Neural progenitor cell (in vitro differentiated cells): ENCODE measurements around the gene PIK3CB. TPM values are rescaled to one million over a fixed set of nuclear protein-coding genes. Genes with fewer than 3 reads are reported as not detected.

Source experiments
- DNase-seq: peaks from one replicate; pipeline ENCODE4 v3.0.0-alpha.2; 2016; ENCODE audit warnings: low spot score
- H2AFZ ChIP-seq: fragments of 200-600 bp; sonication (generic); replicated peaks from 2 replicates; pipeline ENCODE4 v1.6.1; 2016; ENCODE audit warnings: antibody characterized with exemption
- H3F3A ChIP-seq: fragments of 200-600 bp; sonication (generic); 2 replicates; pipeline ENCODE4 v1.6.1; 2016; ENCODE audit warnings: antibody characterized with exemption, low read depth
- H3K27ac ChIP-seq: fragments of 200-600 bp; sonication (generic); 2 replicates; pipeline ENCODE4 v1.5.1; 2016; ENCODE audit warnings: mild to moderate bottlenecking
- H3K27me3 ChIP-seq: fragments of 200-600 bp; sonication (generic); 2 replicates; pipeline ENCODE4 v1.6.1; 2016; ENCODE audit warnings: mild to moderate bottlenecking, moderate library complexity
- H3K36me3 ChIP-seq: fragments of 200-600 bp; sonication (generic); 2 replicates; pipeline ENCODE4 v1.5.1; 2016
- H3K4me1 ChIP-seq: fragments of 200-600 bp; sonication (generic); 2 replicates; pipeline ENCODE4 v1.6.1; 2016; ENCODE audit warnings: mixed run types
- H3K4me2 ChIP-seq: fragments of 200-600 bp; sonication (generic); 2 replicates; pipeline ENCODE4 v1.6.1; 2016
- H3K4me3 ChIP-seq: fragments of 200-600 bp; sonication (generic); 2 replicates; pipeline ENCODE4 v1.5.1; 2016
- H3K79me2 ChIP-seq: fragments of 200-600 bp; sonication (generic); 2 replicates; pipeline ENCODE4 v1.6.1; 2016; ENCODE audit warnings: low read depth
- H3K9ac ChIP-seq: fragments of 200-600 bp; sonication (generic); 2 replicates; pipeline ENCODE4 v1.6.1; 2016
- H3K9me3 ChIP-seq: fragments of 200-600 bp; sonication (generic); 2 replicates; pipeline ENCODE4 v1.5.1; 2016; ENCODE audit warnings: low read depth
- H4K20me1 ChIP-seq: fragments of 200-600 bp; sonication (generic); 2 replicates; pipeline ENCODE4 v1.6.1; 2016; ENCODE audit warnings: low read depth
- H3K27ac Mint-ChIP-seq: 3 replicates; pipeline ENCODE4 v1.8.0; 2021; ENCODE audit warnings: mixed read lengths
- H3K27me3 Mint-ChIP-seq: 2 replicates; pipeline ENCODE4 v1.8.0; 2022; ENCODE audit warnings: low read depth, mild to moderate bottlenecking, inconsistent platforms, moderate library complexity, mixed read lengths; ENCODE audit not compliant: insufficient read depth
- H3K36me3 Mint-ChIP-seq: 3 replicates; pipeline ENCODE4 v1.8.0; 2021; ENCODE audit warnings: mixed read lengths
- H3K4me1 Mint-ChIP-seq: 3 replicates; pipeline ENCODE4 v1.8.0; 2021; ENCODE audit warnings: mixed read lengths
- H3K4me3 Mint-ChIP-seq: 3 replicates; pipeline ENCODE4 v1.8.0; 2021; ENCODE audit warnings: mild to moderate bottlenecking, moderate library complexity, mixed read lengths
- H3K9me3 Mint-ChIP-seq: 3 replicates; pipeline ENCODE4 v1.8.0; 2020; ENCODE audit warnings: mixed read lengths
- EZH2 ChIP-seq: fragments of 200-600 bp; sonication (generic); IDR thresholded peaks from 2 replicates; pipeline ENCODE4 v1.6.1; 2017; ENCODE audit warnings: antibody characterized with exemption, mild to moderate bottlenecking, moderate library complexity
- EZH2phosphoT487 ChIP-seq: fragments of 200-600 bp; sonication (generic); IDR thresholded peaks from 2 replicates; pipeline ENCODE4 v1.6.1; 2017; ENCODE audit warnings: antibody characterized with exemption
- total RNA-seq: library from RNA; depleted of rRNA; stranded (reverse); fragments of >200 nt; gene quantifications from 2 replicates; pipeline ENCODE4 v1.2.3, GENCODE V29; 2015; ENCODE audit warnings: low replicate concordance
- TF ChIP-seq, protein P1 (sequence below): fragments of 200-600 bp; sonication (generic); IDR thresholded peaks from 2 replicates; pipeline ENCODE4 v1.5.1; 2017; ENCODE audit warnings: antibody characterized with exemption, mild to moderate bottlenecking

PIK3CB gene
- total RNA-seq, 1 donor from 2014 or later: 17.7 TPM

DNA sequence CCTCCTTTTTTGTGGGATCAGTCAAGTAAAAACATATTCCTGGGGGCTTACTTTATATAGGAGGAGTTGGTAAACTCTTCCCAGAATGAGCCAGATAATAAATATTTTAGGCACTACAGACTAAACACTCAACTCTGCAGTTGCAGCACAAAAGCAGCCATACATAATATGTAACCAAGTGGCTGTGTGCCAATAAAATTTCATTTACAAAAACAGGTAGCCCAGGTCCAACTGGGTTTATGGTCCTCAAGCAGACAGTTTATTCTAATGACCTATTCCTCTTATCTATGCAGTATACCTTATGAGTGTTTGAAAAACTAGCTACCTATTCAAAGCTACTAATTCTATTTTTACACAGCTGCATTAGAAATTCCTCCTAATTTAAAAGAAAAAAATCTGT is 164.3 kb downstream of the PIK3CB start:
- H3K9ac ChIP-seq: no peak overlapping the region
- peaks cover 4% of the 10 kb centered on the region for H3K36me3 ChIP-seq
- no peak for DNase-seq
- H4K20me1 ChIP-seq: no peaks in the 10 kb centered on the region
- Mint-ChIP-seq H3K27me3 (no peaks in the 10 kb centered on the region), H3K4me1 (peaks cover 13% of the 10 kb centered on the region), H3K36me3 (peaks cover 30% of the 10 kb centered on the region), H3K27ac (no peak overlapping the region), H3K9me3 (peaks cover 13% of the 10 kb centered on the region), H3K4me3 (no peak overlapping the region)
- H3K9me3 ChIP-seq: no peaks in the 10 kb centered on the region
- no peaks in the 10 kb centered on the region for H3K79me2 ChIP-seq
- no peak overlapping the region for H2AFZ ChIP-seq
- no peak overlapping the region for H3K27ac ChIP-seq
- peaks cover 12% of the 10 kb centered on the region for H3K4me1 ChIP-seq
- no peak overlapping the region for H3K4me3 ChIP-seq
- no peaks in the 10 kb centered on the region for H3K27me3 ChIP-seq
- H3F3A ChIP-seq: no peaks in the 10 kb centered on the region
- TF ChIP-seq, protein P1, sequence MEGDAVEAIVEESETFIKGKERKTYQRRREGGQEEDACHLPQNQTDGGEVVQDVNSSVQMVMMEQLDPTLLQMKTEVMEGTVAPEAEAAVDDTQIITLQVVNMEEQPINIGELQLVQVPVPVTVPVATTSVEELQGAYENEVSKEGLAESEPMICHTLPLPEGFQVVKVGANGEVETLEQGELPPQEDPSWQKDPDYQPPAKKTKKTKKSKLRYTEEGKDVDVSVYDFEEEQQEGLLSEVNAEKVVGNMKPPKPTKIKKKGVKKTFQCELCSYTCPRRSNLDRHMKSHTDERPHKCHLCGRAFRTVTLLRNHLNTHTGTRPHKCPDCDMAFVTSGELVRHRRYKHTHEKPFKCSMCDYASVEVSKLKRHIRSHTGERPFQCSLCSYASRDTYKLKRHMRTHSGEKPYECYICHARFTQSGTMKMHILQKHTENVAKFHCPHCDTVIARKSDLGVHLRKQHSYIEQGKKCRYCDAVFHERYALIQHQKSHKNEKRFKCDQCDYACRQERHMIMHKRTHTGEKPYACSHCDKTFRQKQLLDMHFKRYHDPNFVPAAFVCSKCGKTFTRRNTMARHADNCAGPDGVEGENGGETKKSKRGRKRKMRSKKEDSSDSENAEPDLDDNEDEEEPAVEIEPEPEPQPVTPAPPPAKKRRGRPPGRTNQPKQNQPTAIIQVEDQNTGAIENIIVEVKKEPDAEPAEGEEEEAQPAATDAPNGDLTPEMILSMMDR: no peak
- no peak for TF ChIP-seq EZH2phosphoT487
- no peak for TF ChIP-seq EZH2
- H3K4me2 ChIP-seq: no peak overlapping the region

GRCh38 chr3:138668107-138668506 is 166.6 kb downstream of the PIK3CB start:
- Histone ChIP-seq H2AFZ (no peak overlapping the region), H3K79me2 (no peaks in the 10 kb centered on the region), H3K4me3 (no peak overlapping the region), H4K20me1 (no peaks in the 10 kb centered on the region), H3K4me2 (no peak overlapping the region), H3K4me1 (peaks cover 12% of the 10 kb centered on the region), H3K27ac (no peak overlapping the region), H3F3A (no peaks in the 10 kb centered on the region), H3K27me3 (no peaks in the 10 kb centered on the region), H3K9ac (no peak overlapping the region), H3K36me3 (no peaks in the 10 kb centered on the region), H3K9me3 (no peaks in the 10 kb centered on the region)
- no peak overlapping the region for H3K27ac Mint-ChIP-seq
- H3K36me3 Mint-ChIP-seq: peaks cover 25% of the 10 kb centered on the region
- no peak for DNase-seq
- TF ChIP-seq, protein P1: no peak
- no peak for TF ChIP-seq EZH2phosphoT487
- no peak for TF ChIP-seq EZH2
- H3K9me3 Mint-ChIP-seq: no peaks in the 10 kb centered on the region
- no peak overlapping the region for H3K4me3 Mint-ChIP-seq
- H3K4me1 Mint-ChIP-seq: peaks cover 6% of the 10 kb centered on the region
- H3K27me3 Mint-ChIP-seq: no peaks in the 10 kb centered on the region

DNA sequence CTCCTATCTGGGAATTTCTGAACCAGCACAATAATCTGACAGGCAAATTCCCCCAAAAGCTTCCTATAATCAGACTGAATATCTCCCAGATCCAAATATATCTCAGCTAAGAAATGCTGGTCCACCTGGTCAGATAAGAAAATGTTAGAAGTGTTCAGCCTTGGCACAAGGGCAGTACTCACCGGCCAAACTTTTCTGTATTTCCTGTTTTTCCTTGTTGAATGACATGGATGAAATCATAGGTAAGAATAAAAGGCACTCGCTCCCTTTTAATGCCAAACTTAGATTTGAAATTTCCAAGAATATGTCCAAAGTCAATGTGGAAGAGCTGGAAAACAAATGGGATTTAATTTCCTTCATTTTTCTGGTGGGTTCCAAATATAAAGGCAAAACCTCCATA is 177.2 kb downstream of the PIK3CB start:
- H3K4me3 ChIP-seq: no peak overlapping the region
- no peaks in the 10 kb centered on the region for H3K4me1 ChIP-seq
- H3K4me1 Mint-ChIP-seq: no peaks in the 10 kb centered on the region

More for the DNA sequence above, 177.2 kb downstream of the PIK3CB start:
- Mint-ChIP-seq H3K27ac (no peak overlapping the region), H3K27me3 (peaks cover 2% of the 10 kb centered on the region), H3K9me3 (no peaks in the 10 kb centered on the region), H3K36me3 (peaks cover 26% of the 10 kb centered on the region), H3K4me3 (no peak overlapping the region)
- H3K36me3 ChIP-seq: peaks cover 4% of the 10 kb centered on the region
- H3F3A ChIP-seq: no peaks in the 10 kb centered on the region
- H4K20me1 ChIP-seq: no peaks in the 10 kb centered on the region
- H2AFZ ChIP-seq: no peak overlapping the region
- no peak for DNase-seq
- H3K4me2 ChIP-seq: no peak overlapping the region
- no peak overlapping the region for H3K27ac ChIP-seq
- no peak for TF ChIP-seq EZH2phosphoT487
- TF ChIP-seq, protein P1: no peak
- TF ChIP-seq EZH2: no peak
- H3K9me3 ChIP-seq: no peaks in the 10 kb centered on the region
- no peaks in the 10 kb centered on the region for H3K79me2 ChIP-seq
- H3K27me3 ChIP-seq: no peaks in the 10 kb centered on the region
- no peak overlapping the region for H3K9ac ChIP-seq
